Kidney glomerular epithelial cell (primary cell): ENCODE data around the gene FKBP1C.
A peak's percentile ranks its signal among the peaks of the same experiment; 100 is the strongest.
"Not testable (repeated sequence)": the region's sequence is repeated elsewhere in the genome, so short reads cannot be mapped to it uniquely, and the experiment has no call there.

ENCODE experiments used
- DNase-seq: peaks from one replicate; lab custom pipeline; 2025; lab: John Stamatoyannopoulos, UW

The FKBP1C gene

GRCh38 chr6:63211343-63211742 lies at the start of gene FKBP1C:
Gene FKBP1C (plus strand): TSS chr6:63211469.
- DNase-seq, result not testable (repeated sequence)

DNA sequence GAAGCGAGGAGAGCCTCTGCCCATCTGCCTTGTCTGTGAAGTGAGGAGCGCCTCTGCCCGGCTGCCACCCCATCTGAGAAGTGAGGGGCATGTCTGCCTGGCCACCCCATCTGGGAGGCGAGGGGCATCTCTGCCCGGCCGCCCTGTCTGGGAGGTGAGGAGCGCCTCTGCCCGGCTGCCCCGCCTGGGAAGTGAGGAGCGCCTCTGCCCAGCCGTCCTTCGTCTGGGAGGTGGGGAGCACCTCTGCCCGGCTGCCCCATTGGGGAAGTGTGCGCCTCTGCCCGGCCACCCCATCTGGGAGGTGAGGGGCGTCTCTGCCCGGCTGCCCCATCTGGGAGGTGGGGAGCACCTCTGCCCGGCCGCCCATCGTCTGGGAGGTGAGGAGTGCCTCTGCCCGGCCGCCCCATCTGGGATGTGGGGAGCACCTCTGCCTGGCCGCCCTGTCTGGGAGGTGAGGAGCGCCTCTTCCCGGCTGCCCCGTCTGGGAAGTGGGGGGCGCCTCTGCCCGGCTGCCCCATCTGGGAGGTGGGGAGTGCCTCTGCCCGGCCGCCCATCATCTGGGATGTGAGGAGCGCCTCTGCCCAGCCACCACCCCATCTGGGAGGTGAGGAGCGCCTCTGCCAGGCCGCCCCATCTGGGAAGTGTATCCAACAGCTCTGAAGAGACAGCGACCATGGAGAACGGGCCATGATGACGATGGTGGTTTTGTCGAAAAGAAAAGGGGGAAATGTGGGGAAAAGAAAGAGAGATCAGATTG lies 47.0 kb upstream of the FKBP1C start:
- not testable (repeated sequence) for DNase-seq

GRCh38 chr6:63174173-63174572 lies 37.1 kb upstream of the FKBP1C start:
- DNase-seq, result no peak

GRCh38 chr6:63176181-63176580 lies 35.1 kb upstream of the FKBP1C start:
- DNase-seq, result no peak

DNA sequence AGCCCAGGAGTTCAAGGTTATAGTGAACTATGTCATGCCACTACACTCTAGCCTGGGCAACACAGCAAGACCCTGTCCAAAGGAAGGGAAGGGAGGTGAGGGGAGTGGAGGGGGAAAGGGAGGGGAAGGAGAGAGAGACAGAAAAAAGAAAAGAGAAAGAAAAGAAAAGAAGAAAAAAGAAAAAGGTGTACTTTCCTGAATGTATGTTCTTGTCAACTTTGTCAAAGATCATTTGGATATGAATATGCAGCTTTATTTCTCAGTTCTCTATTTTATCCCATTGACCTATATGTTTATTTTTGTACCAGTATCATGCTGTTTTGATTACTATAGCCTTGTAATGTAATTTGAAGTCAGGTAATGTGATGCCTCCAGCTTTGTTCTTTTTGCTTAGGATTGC lies 30.9 kb upstream of the FKBP1C start:
- no peak for DNase-seq

- no peak for DNase-seq
Measured at GRCh38 chr6:63186970-63187369, 24.3 kb upstream of the FKBP1C start.

- no peak for DNase-seq
Measured at GRCh38 chr6:63188828-63189227, 22.4 kb upstream of the FKBP1C start.

- DNase-seq, result no peak
Measured at GRCh38 chr6:63193324-63193723, 17.9 kb upstream of the FKBP1C start.

GRCh38 chr6:63197741-63198140 lies 13.5 kb upstream of the FKBP1C start:
- no peak for DNase-seq

DNA sequence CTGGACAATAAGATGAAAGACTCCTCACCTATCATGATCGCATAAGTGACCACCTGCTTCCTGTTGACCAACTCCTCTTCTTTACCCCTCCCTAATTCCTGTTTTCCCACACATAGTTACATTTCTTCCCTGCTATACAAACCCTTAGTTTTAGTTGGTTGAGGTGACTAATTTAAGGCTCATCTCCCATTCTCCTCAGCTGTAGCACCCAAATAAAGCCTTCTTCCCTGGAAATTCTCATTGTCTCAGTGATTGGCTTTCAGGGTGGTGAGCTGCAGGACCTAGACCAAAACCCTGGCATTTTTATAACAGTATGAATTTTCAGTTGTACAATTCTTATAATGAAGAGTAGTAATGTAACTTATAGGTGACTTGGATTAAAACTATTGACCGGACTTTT lies 2.1 kb downstream of the FKBP1C start:
- DNase-seq, result no peak

- no peak for DNase-seq
Measured at GRCh38 chr6:63214816-63215215, 3.5 kb downstream of the FKBP1C start.

GRCh38 chr6:63224179-63224578 lies 12.9 kb downstream of the FKBP1C start:
- DNase-seq, result no peak

- DNase-seq, result peak; percentile 16
Measured at GRCh38 chr6:63225987-63226386, 14.7 kb downstream of the FKBP1C start.

- not testable (repeated sequence) for DNase-seq
Measured at GRCh38 chr6:63227928-63228894, 16.9 kb downstream of the FKBP1C start.

- not testable (repeated sequence) for DNase-seq
Measured at GRCh38 chr6:63230027-63230426, 18.8 kb downstream of the FKBP1C start.

- not testable (repeated sequence) for DNase-seq
Measured at GRCh38 chr6:63230511-63230910, 19.2 kb downstream of the FKBP1C start.

GRCh38 chr6:63236398-63236817 lies 25.1 kb downstream of the FKBP1C start:
- no peak for DNase-seq

DNA sequence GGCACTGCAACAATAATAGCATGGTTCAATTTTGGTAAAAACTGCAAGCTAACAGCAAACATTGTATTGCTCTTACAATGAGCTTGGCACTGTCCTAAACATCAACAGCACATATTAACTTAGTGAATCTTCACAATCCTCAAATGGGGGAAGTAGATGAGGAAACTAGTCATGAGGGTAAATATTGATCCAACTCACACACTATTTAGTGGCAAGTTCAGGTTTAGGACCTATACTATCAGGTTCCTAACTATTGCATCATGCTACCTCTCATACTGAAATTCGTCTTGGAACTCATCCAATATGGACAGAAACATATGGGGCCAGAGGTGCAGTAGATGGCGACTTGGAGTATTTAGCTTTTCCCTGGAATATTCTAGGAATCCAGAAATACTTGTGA lies 34.2 kb downstream of the FKBP1C start:
- no peak for DNase-seq

GRCh38 chr6:63245909-63246308 lies 34.6 kb downstream of the FKBP1C start:
- no peak for DNase-seq

DNA sequence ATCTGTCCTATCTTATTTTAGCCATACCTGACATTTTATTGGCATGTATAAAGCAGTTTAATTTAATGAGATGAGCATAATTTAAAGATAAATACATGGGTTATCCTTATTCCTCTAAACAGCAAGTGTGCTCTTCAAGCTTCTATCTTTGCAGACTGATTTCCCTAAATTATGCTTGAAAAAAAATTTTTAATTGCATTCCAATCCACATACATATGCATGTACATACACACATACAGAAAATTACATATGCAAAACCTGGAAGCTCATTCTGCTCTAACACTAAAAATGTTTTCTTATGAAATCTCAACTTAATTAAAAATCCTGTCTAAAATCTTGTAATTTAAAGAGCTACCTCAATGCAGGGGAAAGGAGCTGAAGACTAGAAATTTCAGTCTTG lies 35.3 kb downstream of the FKBP1C start:
- DNase-seq, result no peak

DNA sequence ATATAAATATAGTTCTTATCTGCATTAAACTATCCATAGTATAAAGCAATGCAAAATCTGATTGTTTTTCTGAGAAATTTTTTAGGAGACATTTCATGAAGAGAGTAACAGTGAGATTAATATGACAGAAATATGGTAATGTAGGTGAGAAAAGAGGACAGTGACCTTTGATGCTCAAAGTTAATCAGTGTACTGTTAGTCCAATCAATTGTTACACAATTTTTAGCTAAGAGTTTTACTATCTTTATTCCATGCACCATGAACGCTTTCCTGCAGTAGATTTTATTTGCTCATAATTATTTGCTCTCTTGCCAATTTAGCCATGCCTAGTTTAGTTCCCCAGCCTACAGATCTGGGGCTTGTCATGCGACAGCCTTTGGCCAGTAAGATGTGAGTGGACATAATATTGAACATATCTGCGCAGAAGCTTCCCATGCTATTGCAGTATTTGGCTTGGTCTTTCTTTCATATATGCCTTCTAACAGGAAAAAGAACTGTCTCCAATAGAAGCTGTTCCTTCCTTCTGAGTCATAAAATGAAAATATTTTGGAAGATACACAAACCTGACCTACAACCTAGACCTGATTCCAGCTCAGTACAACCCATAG lies 38.7 kb downstream of the FKBP1C start:
- DNase-seq, result no peak

GRCh38 chr6:63259153-63259552 lies 47.9 kb downstream of the FKBP1C start:
- no peak for DNase-seq

GRCh38 chr6:63261820-63262219 lies 50.6 kb downstream of the FKBP1C start:
- DNase-seq, result no peak
